Measurements from ENCODE around the gene MACROH2A1. TPM values are rescaled to one million over a fixed set of nuclear protein-coding genes. Genes with fewer than 3 reads are reported as not detected.

Gene MACROH2A1
- total and polyA plus RNA-seq, 10 of the 15 experiments (the other 5 are each of a cell fraction or from before 2014, with no cell fraction given) = 45.7 to 230 (median 196) TPM

DNA sequence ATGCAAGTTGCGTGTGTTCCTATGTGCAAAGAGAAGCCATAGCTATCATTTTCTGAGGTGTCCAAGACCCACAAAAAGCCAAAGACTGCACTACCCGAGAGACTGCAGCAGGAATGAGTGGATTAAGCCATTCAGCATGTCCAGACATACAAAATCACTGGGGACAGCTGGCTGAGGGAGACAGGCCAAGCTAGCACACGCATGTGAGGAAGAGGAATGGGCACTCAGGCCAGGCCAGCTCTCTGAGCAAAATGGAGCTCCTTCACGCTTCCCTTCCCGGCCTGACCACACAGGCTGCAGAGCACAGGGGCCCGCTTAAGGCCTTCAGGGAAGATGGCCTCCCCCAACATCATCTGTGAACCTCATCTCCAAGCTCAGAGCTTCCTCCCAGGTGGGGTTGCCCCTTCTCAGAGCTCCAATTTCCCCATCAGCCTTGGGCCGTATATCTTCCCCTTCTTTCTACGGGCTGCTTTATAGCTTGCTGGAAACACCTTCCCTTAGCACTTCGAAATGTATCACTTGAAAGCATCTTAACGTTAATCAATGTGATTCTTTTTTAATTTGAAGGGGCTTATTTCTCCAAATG is 39.7 kb upstream of the MACROH2A1 start (continued):
- TF ChIP-seq, protein P1, sequence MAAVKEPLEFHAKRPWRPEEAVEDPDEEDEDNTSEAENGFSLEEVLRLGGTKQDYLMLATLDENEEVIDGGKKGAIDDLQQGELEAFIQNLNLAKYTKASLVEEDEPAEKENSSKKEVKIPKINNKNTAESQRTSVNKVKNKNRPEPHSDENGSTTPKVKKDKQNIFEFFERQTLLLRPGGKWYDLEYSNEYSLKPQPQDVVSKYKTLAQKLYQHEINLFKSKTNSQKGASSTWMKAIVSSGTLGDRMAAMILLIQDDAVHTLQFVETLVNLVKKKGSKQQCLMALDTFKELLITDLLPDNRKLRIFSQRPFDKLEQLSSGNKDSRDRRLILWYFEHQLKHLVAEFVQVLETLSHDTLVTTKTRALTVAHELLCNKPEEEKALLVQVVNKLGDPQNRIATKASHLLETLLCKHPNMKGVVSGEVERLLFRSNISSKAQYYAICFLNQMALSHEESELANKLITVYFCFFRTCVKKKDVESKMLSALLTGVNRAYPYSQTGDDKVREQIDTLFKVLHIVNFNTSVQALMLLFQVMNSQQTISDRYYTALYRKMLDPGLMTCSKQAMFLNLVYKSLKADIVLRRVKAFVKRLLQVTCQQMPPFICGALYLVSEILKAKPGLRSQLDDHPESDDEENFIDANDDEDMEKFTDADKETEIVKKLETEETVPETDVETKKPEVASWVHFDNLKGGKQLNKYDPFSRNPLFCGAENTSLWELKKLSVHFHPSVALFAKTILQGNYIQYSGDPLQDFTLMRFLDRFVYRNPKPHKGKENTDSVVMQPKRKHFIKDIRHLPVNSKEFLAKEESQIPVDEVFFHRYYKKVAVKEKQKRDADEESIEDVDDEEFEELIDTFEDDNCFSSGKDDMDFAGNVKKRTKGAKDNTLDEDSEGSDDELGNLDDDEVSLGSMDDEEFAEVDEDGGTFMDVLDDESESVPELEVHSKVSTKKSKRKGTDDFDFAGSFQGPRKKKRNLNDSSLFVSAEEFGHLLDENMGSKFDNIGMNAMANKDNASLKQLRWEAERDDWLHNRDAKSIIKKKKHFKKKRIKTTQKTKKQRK (IDR thresholded peaks at IDR 0.05; ENCODE audit: low read depth, low read length) = no peak
- TF ChIP-seq CREM (IDR thresholded peaks at IDR 0.05; ENCODE audit: low read depth) (no peak), JUNB (IDR thresholded peaks at IDR 0.05) (no peak)

DNA sequence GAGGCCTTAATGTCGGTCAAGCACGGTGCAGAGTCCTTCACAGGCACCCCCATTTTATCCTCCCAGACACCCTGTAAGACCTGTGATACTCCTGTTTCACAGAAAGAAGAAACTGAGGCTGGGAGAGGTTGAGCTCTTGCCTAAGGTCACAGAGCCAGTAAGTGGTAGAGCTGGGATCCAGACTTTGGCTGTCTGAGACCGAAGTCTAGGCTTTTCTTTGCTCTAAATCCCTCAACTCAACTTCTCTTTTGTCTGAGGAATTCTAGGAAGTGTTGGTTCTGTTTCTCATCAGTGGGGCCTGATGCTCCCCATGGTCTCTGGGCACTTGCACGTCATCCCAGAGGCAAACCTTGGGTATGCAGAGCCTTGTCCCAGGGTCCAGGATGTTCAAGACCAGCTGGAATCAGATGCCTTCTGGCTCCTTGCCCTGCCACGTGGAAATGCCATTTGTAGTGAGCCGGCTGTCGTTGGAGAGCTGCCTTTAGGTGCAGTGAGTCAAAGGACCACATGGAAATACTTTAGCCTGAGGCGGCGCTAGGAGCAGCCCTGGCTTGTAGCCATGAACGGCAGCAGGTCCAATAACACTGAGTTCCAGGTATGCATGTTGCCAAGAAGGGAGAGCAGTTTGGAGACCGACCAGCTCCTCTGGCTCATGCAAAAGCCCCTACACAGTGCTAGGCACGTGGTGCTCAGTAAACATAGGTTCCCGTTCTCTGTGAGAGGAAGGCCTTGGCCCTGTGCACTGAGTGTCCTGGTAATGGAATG is 38.9 kb upstream of the MACROH2A1 start:
- ChIA-PET SMC1A (ENCODE audit: uncharacterized antibody, unreplicated experiment) (interaction anchor here (1.2 to 3.6 kb wide), 2 partner anchors 12 to 19 kb away, joined by 5 to 14 read pairs; no protein-coding TSS in a partner anchor), CTCF (interaction anchor here (4.9 to 5.7 kb wide), 2 partner anchors 12 to 19 kb away, joined by 19 to 48 read pairs; no protein-coding TSS in a partner anchor), RAD21 (ENCODE audit: unreplicated experiment) (interaction anchor here (1.5 kb wide), 1 partner anchor 13 kb away, joined by 4 read pairs; no protein-coding TSS in a partner anchor), POLR2A (no interaction called here)
- intact Hi-C loops (cut with micrococcal nuclease; ENCODE audit: unreplicated experiment) = no loop called here
- Histone ChIP-seq H3K4me2 (ENCODE audit: control insufficient read depth, insufficient read depth) (no peak overlapping the region), H3K79me2 (ENCODE audit: control insufficient read depth, insufficient read depth, low read length) (no peaks in the 10 kb centered on the region), H3K4me3 (no peak overlapping the region), H3K27me3 (replicated peaks in 1 of 2; ENCODE audit: control insufficient read depth in 2 of 2, insufficient read depth in 2 of 2, low read length in 1 of 2) (no peaks in the 10 kb centered on the region), H3K36me3 (ENCODE audit: control insufficient read depth in 2 of 2, insufficient read depth in 2 of 2, low read length in 1 of 2) (no peaks in the 10 kb centered on the region), H3K9ac (ENCODE audit: control insufficient read depth, insufficient read depth, low read length) (no peak overlapping the region), H2AFZ (ENCODE audit: control insufficient read depth, low read depth, low read length) (no peak overlapping the region), H4K20me1 (ENCODE audit: control insufficient read depth, insufficient read depth) (no peaks in the 10 kb centered on the region), H3K9me3 (replicated peaks; ENCODE audit: control insufficient read depth, insufficient read depth, low read length) (no peaks in the 10 kb centered on the region), H3K27ac (ENCODE audit: control insufficient read depth, insufficient read depth) (no peak overlapping the region; the same call in 1 of the 2 replicates), H3K4me1 (ENCODE audit: control insufficient read depth, insufficient read depth, low read length) (peaks cover 19% of the 10 kb centered on the region)
- no TSS peak for BruUV-seq (replicated peaks)
- WGBS (ENCODE audit: insufficient coverage, insufficient replicate concordance, low lambda C conversion rate, missing lambda C conversion rate) = 58% methylated on average over 13 of the region's 13 CpGs
- ATAC-seq = no peak
- DNase-seq (ENCODE audit: low read depth, low spot score) = no peak
- in situ Hi-C loops (cut with MboI) = no loop called here
- FAIRE-seq = peak; percentile 27
- TF ChIP-seq MXI1 (IDR thresholded peaks at IDR 0.05; ENCODE audit: low read depth, low read length) = no peak
- TF ChIP-seq ZNF622 (IDR thresholded peaks at IDR 0.05) = no peak
- TF ChIP-seq FOXM1 (IDR thresholded peaks at IDR 0.05; ENCODE audit: low read depth, low read length) = no peak
- TF ChIP-seq, protein P2, sequence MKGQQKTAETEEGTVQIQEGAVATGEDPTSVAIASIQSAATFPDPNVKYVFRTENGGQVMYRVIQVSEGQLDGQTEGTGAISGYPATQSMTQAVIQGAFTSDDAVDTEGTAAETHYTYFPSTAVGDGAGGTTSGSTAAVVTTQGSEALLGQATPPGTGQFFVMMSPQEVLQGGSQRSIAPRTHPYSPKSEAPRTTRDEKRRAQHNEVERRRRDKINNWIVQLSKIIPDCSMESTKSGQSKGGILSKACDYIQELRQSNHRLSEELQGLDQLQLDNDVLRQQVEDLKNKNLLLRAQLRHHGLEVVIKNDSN (IDR thresholded peaks at IDR 0.05; ENCODE audit: borderline replicate concordance, extremely low read length, insufficient read depth, low read depth, low read length) = no peak
- TF ChIP-seq FOS (IDR thresholded peaks at IDR 0.05; ENCODE audit: borderline replicate concordance, extremely low read depth, insufficient read length) = no peak
- TF ChIP-seq NR2C2 (IDR thresholded peaks at IDR 0.05; ENCODE audit: borderline replicate concordance, control insufficient read depth, insufficient read length, low read depth) = no peak
- TF ChIP-seq SREBF2 (IDR thresholded peaks at IDR 0.05; ENCODE audit: low read length) = no peak
- TF ChIP-seq RELA (IDR thresholded peaks at IDR 0.05; ENCODE audit: borderline replicate concordance, partially characterized antibody) = no peak
- TF ChIP-seq PML (IDR thresholded peaks at IDR 0.05; ENCODE audit: low read length) = no peak
- TF ChIP-seq, protein P3, sequence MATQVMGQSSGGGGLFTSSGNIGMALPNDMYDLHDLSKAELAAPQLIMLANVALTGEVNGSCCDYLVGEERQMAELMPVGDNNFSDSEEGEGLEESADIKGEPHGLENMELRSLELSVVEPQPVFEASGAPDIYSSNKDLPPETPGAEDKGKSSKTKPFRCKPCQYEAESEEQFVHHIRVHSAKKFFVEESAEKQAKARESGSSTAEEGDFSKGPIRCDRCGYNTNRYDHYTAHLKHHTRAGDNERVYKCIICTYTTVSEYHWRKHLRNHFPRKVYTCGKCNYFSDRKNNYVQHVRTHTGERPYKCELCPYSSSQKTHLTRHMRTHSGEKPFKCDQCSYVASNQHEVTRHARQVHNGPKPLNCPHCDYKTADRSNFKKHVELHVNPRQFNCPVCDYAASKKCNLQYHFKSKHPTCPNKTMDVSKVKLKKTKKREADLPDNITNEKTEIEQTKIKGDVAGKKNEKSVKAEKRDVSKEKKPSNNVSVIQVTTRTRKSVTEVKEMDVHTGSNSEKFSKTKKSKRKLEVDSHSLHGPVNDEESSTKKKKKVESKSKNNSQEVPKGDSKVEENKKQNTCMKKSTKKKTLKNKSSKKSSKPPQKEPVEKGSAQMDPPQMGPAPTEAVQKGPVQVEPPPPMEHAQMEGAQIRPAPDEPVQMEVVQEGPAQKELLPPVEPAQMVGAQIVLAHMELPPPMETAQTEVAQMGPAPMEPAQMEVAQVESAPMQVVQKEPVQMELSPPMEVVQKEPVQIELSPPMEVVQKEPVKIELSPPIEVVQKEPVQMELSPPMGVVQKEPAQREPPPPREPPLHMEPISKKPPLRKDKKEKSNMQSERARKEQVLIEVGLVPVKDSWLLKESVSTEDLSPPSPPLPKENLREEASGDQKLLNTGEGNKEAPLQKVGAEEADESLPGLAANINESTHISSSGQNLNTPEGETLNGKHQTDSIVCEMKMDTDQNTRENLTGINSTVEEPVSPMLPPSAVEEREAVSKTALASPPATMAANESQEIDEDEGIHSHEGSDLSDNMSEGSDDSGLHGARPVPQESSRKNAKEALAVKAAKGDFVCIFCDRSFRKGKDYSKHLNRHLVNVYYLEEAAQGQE (IDR thresholded peaks at IDR 0.05; ENCODE audit: low read depth, low read length) = no peak
- TF ChIP-seq SMC3 (IDR thresholded peaks at IDR 0.05; ENCODE audit: borderline replicate concordance, low read length) = no peak
